Fibroblast of skin of left quadriceps (primary cell): ENCODE data around the gene ZNF726.
"Not testable (repeated sequence)": the region's sequence is repeated elsewhere in the genome, so short reads cannot be mapped to it uniquely, and the experiment has no call there.

Experiments used
- DNase-seq, 2 experiments: peaks; one replicate each; pipeline ENCODE4 v3.0.0-alpha.2; 2013; ENCODE audit warnings: low read depth in 2 of 2

Gene ZNF726

GRCh38 chr19:23914402-23915286 is at the start of gene ZNF726:
TSS of gene ZNF726 (plus strand) at chr19:23914886. CDS start at chr19:23914995, 109 bp downstream.
- peak; percentile 88 to 90 for DNase-seq

GRCh38 chr19:23867895-23868294 is 46.8 kb upstream of the ZNF726 start:
- no peak for DNase-seq

GRCh38 chr19:23868630-23869029 is 46.1 kb upstream of the ZNF726 start:
- no peak for DNase-seq

GRCh38 chr19:23872282-23872919 is 42.3 kb upstream of the ZNF726 start:
- no peak for DNase-seq

GRCh38 chr19:23876261-23876660 is 38.4 kb upstream of the ZNF726 start:
- no peak for DNase-seq

GRCh38 chr19:23876756-23877155 is 37.9 kb upstream of the ZNF726 start:
- DNase-seq: not testable (repeated sequence)

- DNase-seq: no peak
These were observed 32.2 kb upstream of the ZNF726 start for GRCh38 chr19:23882493-23882892.

- no peak for DNase-seq
These were observed 30.3 kb upstream of the ZNF726 start for GRCh38 chr19:23884363-23884762.

- DNase-seq: no peak
These were observed 27.0 kb upstream of the ZNF726 start for GRCh38 chr19:23887642-23888041.

GRCh38 chr19:23896096-23896495 is 18.6 kb upstream of the ZNF726 start:
- DNase-seq: not testable (repeated sequence)

GRCh38 chr19:23896912-23897311 is 17.8 kb upstream of the ZNF726 start:
- no peak for DNase-seq

GRCh38 chr19:23901360-23901759 is 13.3 kb upstream of the ZNF726 start:
- DNase-seq: no peak

GRCh38 chr19:23904406-23904805 is 10.3 kb upstream of the ZNF726 start:
- no peak for DNase-seq

GRCh38 chr19:23905771-23906170 is 8.9 kb upstream of the ZNF726 start:
- no peak for DNase-seq

GRCh38 chr19:23906835-23907234 is 7.9 kb upstream of the ZNF726 start:
- DNase-seq: no peak

GRCh38 chr19:23908165-23908564 is 6.5 kb upstream of the ZNF726 start:
- DNase-seq: no peak

- no peak for DNase-seq
These were observed 5.5 kb upstream of the ZNF726 start for GRCh38 chr19:23909222-23909621.

- no peak for DNase-seq
These were observed 755 bp upstream of the ZNF726 start for GRCh38 chr19:23913931-23914330.

GRCh38 chr19:23916991-23917390 is 2.3 kb downstream of the ZNF726 start:
- no peak for DNase-seq

- no peak for DNase-seq
These were observed 3.2 kb downstream of the ZNF726 start for GRCh38 chr19:23917856-23918255.

- DNase-seq: no peak
These were observed 10.6 kb downstream of the ZNF726 start for GRCh38 chr19:23925285-23925684.

GRCh38 chr19:23932878-23933277 is 18.2 kb downstream of the ZNF726 start:
- no peak for DNase-seq

- DNase-seq: not testable (repeated sequence)
These were observed 22.3 kb downstream of the ZNF726 start for GRCh38 chr19:23937031-23937430.
